Panc1 (cell line): Measurements from ENCODE around the gene RUFY1. TPM values are rescaled to one million over a fixed set of nuclear protein-coding genes. Genes with fewer than 3 reads are reported as not detected.

Experiments used
- ATAC-seq: fragments of 200-7000 bp; cut with Tn5 transposase; 2 replicates; pipeline ENCODE4 v1.9.1; 2020; ENCODE audit warnings: mild to moderate bottlenecking, moderate library complexity
- BruUV-seq: library from RNA; stranded (reverse); fragments of 400-500 nt; replicated peaks from 2 replicates; lab custom pipeline; 2021; lab: Mats Ljungman, UMichigan
- CTCF ChIA-PET: fragments of 300-600 bp; sonication (Branson Sonifier 250); formaldehyde crosslinking; loops from one replicate; lab custom pipeline; 2022; ENCODE audit warnings: antibody characterized with exemption; lab: Charles Lee
- POLR2A ChIA-PET: fragments of 300-600 bp; sonication (Branson Sonifier 250); formaldehyde crosslinking; loops from one replicate; lab custom pipeline; 2022; ENCODE audit warnings: antibody characterized with exemption; lab: Charles Lee
- DNase-seq: peaks from one replicate; pipeline ENCODE4 v3.0.0-alpha.2; 2010; ENCODE audit warnings: low read depth, low spot score
- H3K27ac ChIP-seq: 2 replicates; pipeline ENCODE4 v1.5.1; 2011; ENCODE audit warnings: mild to moderate bottlenecking, low read length, inconsistent platforms
- H3K27me3 ChIP-seq: fragments of 200-500 bp; sonication (Bioruptor generic); 2 replicates; pipeline ENCODE4 v1.6.0; 2014; ENCODE audit warnings: low read length, inconsistent platforms; ENCODE audit not compliant: control insufficient read depth, insufficient read depth
- H3K36me3 ChIP-seq: fragments of 200-500 bp; sonication (Bioruptor generic); 2 replicates; pipeline ENCODE4 v1.5.1; 2014; ENCODE audit warnings: inconsistent platforms, mild to moderate bottlenecking, low read length, moderate library complexity; ENCODE audit not compliant: control insufficient read depth, insufficient read depth
- H3K4me1 ChIP-seq: 2 replicates; pipeline ENCODE4 v1.5.1; 2011; ENCODE audit warnings: inconsistent platforms, mild to moderate bottlenecking, low read length, moderate library complexity; ENCODE audit not compliant: control insufficient read depth, insufficient read depth
- H3K4me3 ChIP-seq, 2 experiments: 2 replicates each; pipeline ENCODE4 v1.5.1; 2011 to 2012; ENCODE audit warnings: low read depth in 2 of 2, low read length in 2 of 2, mild to moderate bottlenecking in 2 of 2, inconsistent platforms in 1 of 2, moderate library complexity in 1 of 2
- H3K9me3 ChIP-seq: fragments of 200-500 bp; sonication (Bioruptor generic); 2 replicates; pipeline ENCODE4 v1.5.1; 2014; ENCODE audit warnings: low read depth, mild to moderate bottlenecking, inconsistent platforms, low read length, moderate library complexity; ENCODE audit not compliant: control insufficient read depth, insufficient read depth
- CTCF ChIP-seq: fragments of 450-650 bp; IDR thresholded peaks from 2 replicates; pipeline ENCODE4 v1.5.1; 2017; ENCODE audit warnings: mild to moderate bottlenecking
- POLR2AphosphoS5 ChIP-seq: IDR thresholded peaks from 2 replicates; pipeline ENCODE4 v1.6.1; 2012; ENCODE audit warnings: mild to moderate bottlenecking, low read depth, low read length, moderate library complexity
- REST ChIP-seq, 2 experiments: IDR thresholded peaks; 2 replicates each; pipeline ENCODE4 v1.6.1; 2011 to 2012; ENCODE audit warnings: low read depth in 2 of 2, control low read depth in 1 of 2, low read length in 1 of 2, mild to moderate bottlenecking in 1 of 2, moderate library complexity in 1 of 2; ENCODE audit not compliant: insufficient read depth in 1 of 2
- SIN3A ChIP-seq: IDR thresholded peaks from 2 replicates; pipeline ENCODE4 v1.6.1; 2012; ENCODE audit warnings: low read depth, mild to moderate bottlenecking, low read length, moderate library complexity, borderline replicate concordance; ENCODE audit not compliant: insufficient read depth
- TCF7L2 ChIP-seq: IDR thresholded peaks from 2 replicates; pipeline ENCODE4 v1.6.1; 2011; ENCODE audit warnings: mild to moderate bottlenecking, low read depth, low read length, inconsistent platforms
- in situ Hi-C: cut with HindIII; loops from 2 replicates; pipeline ENCODE4 v1.10.0; 2016; ENCODE audit warnings: low sequenced_read_pairs, low pct_unique_long_range_greater_than_20kb
- intact Hi-C: fragments of 100-400 bp; cut with micrococcal nuclease; formaldehyde crosslinking; loops from one replicate; pipeline ENCODE4 v1.10.0; 2022; ENCODE audit not compliant: unreplicated experiment
- total RNA-seq: library from RNA; stranded (reverse); gene quantifications from one replicate; pipeline ENCODE4 v1.2.1, GENCODE V29; 2021; ENCODE audit not compliant: unreplicated experiment

Gene RUFY1
- total RNA-seq, 1 experiment from 2014 or later: 66.3 TPM

GRCh38 chr5:179533907-179534306 is 16.4 kb upstream of the RUFY1 start:
- no peaks in the 10 kb centered on the region for H3K9me3 ChIP-seq
- intact Hi-C loops: no loop called here
- DNase-seq (no peak), ATAC-seq (no peak)
- ChIA-PET POLR2A (interaction anchor here (0.7 kb wide), 1 partner anchor 98 kb away, joined by 10 read pairs; no protein-coding TSS in a partner anchor), CTCF (no interaction called here)
- H3K4me3 ChIP-seq: no peak overlapping the region
- BruUV-seq: no TSS peak
- in situ Hi-C loops: no loop called here
- no peaks in the 10 kb centered on the region for H3K27me3 ChIP-seq
- TF ChIP-seq SIN3A (no peak), CTCF (no peak)
- no peaks in the 10 kb centered on the region; the same call in 1 of the 2 replicates for H3K4me1 ChIP-seq
- H3K27ac ChIP-seq: no peak overlapping the region
- no peaks in the 10 kb centered on the region for H3K36me3 ChIP-seq

- intact Hi-C loops: no loop called here
- ATAC-seq (no peak), DNase-seq (no peak)
- no peaks in the 10 kb centered on the region; the same call in 1 of the 2 replicates for H3K4me1 ChIP-seq
- no peak overlapping the region for H3K27ac ChIP-seq
- TF ChIP-seq SIN3A (no peak), TCF7L2 (no peak), POLR2AphosphoS5 (no peak), CTCF (no peak), REST (IDR thresholded peaks at IDR 0.05; ENCODE audit: insufficient read depth in 1 of 2, low read depth in 2 of 2, low read length in 1 of 2) (no peak)
- POLR2A ChIA-PET: interaction anchor here (0.6 kb wide), 1 partner anchor 27 kb away, joined by 5 read pairs; no protein-coding TSS in a partner anchor
- no peaks in the 10 kb centered on the region for H3K9me3 ChIP-seq
- no peaks in the 10 kb centered on the region for H3K36me3 ChIP-seq
- no TSS peak for BruUV-seq
- CTCF ChIA-PET: no interaction called here
- no peaks in the 10 kb centered on the region for H3K27me3 ChIP-seq
- no peak overlapping the region for H3K4me3 ChIP-seq
- in situ Hi-C loops: no loop called here
Observed at GRCh38 chr5:179534431-179534830, 15.9 kb upstream of the RUFY1 start.
